ENCODE data around the gene RPRD1B. TPM values are rescaled to one million over a fixed set of nuclear protein-coding genes. Genes with fewer than 3 reads are reported as not detected.

The RPRD1B gene
- total and polyA plus RNA-seq, 2 of the 13 experiments (the other 11 are each of a cell fraction or from before 2014, with no cell fraction given): 31.1 to 41.5 TPM

DNA sequence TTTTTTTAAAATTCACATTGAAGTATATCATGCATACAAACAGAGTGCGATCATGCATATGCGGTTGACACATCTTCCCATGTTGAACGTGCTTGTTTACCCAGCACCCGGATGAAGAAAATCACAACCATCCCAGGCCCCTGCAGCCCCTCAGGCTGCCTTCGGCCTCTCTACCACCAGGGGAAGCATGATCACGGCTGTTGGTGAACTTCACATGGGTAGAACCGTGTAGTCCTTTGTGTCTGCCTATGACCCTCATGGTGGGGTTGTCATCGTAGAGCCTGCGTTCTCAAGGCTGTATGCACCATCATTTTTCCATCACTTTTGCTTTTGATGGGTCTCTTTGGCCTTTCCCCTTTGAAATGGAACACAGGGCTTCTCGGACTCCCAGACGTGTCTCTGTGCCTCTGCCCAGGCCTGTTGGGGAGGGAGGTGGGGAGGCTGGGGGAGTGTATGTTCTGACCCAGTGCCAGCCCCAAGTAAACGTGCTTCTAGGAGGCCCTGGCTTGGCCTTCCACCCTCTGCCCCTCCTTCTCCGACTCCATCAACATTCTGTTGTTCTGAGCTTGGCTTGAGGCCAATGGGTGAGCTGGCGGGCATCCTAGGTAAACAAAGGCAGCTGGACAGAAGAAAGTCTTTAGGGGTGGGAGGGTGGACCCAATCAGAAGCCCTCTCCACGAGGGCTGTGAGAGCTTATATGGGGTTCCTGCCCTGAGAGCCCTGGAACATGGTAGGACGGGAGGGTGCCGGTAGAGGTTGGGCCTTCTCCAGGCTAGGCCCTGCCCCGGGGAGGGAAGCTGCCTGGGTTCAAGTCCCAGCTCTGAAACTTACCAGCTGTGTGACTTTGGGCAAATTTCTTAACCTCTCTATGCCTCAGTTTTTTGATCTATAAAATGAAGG is 91.9 kb downstream of the RPRD1B start (continued):
- TF ChIP-seq ZNF788 (CRISPR knock-in tag; IDR thresholded peaks at IDR 0.05; ENCODE audit: borderline replicate concordance) (0 out of 2 replicates have a peak, but pooled peaks have one; percentile 68), TOPORS (CRISPR knock-in tag; IDR thresholded peaks at IDR 0.05) (no peak), EZH2 (conservative IDR thresholded peaks at IDR 0.05; ENCODE audit: low read depth, low read length) (no peak), CHCHD3 (CRISPR knock-in tag; IDR thresholded peaks at IDR 0.05) (no peak), ZNF138 (CRISPR knock-in tag; IDR thresholded peaks at IDR 0.05; ENCODE audit: low read depth) (0 out of 2 replicates have a peak, but pooled peaks have one; percentile 50), MTA1 (CRISPR knock-in tag; IDR thresholded peaks at IDR 0.05; ENCODE audit: borderline replicate concordance) (peak; percentile 62; the same call in 1 of the 2 replicates), HMGA1 (CRISPR knock-in tag; conservative IDR thresholded peaks at IDR 0.05) (no peak), FLYWCH1 (CRISPR knock-in tag; IDR thresholded peaks at IDR 0.05) (no peak)
- TF ChIP-seq, protein P1, sequence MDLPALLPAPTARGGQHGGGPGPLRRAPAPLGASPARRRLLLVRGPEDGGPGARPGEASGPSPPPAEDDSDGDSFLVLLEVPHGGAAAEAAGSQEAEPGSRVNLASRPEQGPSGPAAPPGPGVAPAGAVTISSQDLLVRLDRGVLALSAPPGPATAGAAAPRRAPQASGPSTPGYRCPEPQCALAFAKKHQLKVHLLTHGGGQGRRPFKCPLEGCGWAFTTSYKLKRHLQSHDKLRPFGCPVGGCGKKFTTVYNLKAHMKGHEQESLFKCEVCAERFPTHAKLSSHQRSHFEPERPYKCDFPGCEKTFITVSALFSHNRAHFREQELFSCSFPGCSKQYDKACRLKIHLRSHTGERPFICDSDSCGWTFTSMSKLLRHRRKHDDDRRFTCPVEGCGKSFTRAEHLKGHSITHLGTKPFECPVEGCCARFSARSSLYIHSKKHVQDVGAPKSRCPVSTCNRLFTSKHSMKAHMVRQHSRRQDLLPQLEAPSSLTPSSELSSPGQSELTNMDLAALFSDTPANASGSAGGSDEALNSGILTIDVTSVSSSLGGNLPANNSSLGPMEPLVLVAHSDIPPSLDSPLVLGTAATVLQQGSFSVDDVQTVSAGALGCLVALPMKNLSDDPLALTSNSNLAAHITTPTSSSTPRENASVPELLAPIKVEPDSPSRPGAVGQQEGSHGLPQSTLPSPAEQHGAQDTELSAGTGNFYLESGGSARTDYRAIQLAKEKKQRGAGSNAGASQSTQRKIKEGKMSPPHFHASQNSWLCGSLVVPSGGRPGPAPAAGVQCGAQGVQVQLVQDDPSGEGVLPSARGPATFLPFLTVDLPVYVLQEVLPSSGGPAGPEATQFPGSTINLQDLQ (CRISPR knock-in tag; IDR thresholded peaks at IDR 0.05): 0 out of 2 replicates have a peak, but pooled peaks have one; percentile 74
- TF ChIP-seq, protein P2, sequence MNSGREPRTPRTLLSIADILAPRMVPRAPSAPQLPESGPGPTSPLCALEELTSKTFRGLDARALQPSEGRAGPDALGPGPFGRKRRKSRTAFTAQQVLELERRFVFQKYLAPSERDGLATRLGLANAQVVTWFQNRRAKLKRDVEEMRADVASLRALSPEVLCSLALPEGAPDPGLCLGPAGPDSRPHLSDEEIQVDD (CRISPR knock-in tag; IDR thresholded peaks at IDR 0.05; ENCODE audit: borderline replicate concordance): no peak
- TF ChIP-seq, protein P3, sequence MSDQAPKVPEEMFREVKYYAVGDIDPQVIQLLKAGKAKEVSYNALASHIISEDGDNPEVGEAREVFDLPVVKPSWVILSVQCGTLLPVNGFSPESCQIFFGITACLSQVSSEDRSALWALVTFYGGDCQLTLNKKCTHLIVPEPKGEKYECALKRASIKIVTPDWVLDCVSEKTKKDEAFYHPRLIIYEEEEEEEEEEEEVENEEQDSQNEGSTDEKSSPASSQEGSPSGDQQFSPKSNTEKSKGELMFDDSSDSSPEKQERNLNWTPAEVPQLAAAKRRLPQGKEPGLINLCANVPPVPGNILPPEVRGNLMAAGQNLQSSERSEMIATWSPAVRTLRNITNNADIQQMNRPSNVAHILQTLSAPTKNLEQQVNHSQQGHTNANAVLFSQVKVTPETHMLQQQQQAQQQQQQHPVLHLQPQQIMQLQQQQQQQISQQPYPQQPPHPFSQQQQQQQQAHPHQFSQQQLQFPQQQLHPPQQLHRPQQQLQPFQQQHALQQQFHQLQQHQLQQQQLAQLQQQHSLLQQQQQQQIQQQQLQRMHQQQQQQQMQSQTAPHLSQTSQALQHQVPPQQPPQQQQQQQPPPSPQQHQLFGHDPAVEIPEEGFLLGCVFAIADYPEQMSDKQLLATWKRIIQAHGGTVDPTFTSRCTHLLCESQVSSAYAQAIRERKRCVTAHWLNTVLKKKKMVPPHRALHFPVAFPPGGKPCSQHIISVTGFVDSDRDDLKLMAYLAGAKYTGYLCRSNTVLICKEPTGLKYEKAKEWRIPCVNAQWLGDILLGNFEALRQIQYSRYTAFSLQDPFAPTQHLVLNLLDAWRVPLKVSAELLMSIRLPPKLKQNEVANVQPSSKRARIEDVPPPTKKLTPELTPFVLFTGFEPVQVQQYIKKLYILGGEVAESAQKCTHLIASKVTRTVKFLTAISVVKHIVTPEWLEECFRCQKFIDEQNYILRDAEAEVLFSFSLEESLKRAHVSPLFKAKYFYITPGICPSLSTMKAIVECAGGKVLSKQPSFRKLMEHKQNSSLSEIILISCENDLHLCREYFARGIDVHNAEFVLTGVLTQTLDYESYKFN (CRISPR knock-in tag; conservative IDR thresholded peaks at IDR 0.05): peak; percentile 72
- TF ChIP-seq, protein P4, sequence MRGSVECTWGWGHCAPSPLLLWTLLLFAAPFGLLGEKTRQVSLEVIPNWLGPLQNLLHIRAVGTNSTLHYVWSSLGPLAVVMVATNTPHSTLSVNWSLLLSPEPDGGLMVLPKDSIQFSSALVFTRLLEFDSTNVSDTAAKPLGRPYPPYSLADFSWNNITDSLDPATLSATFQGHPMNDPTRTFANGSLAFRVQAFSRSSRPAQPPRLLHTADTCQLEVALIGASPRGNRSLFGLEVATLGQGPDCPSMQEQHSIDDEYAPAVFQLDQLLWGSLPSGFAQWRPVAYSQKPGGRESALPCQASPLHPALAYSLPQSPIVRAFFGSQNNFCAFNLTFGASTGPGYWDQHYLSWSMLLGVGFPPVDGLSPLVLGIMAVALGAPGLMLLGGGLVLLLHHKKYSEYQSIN (CRISPR knock-in tag; IDR thresholded peaks at IDR 0.05; ENCODE audit: borderline replicate concordance): no peak
- TF ChIP-seq, protein P5, sequence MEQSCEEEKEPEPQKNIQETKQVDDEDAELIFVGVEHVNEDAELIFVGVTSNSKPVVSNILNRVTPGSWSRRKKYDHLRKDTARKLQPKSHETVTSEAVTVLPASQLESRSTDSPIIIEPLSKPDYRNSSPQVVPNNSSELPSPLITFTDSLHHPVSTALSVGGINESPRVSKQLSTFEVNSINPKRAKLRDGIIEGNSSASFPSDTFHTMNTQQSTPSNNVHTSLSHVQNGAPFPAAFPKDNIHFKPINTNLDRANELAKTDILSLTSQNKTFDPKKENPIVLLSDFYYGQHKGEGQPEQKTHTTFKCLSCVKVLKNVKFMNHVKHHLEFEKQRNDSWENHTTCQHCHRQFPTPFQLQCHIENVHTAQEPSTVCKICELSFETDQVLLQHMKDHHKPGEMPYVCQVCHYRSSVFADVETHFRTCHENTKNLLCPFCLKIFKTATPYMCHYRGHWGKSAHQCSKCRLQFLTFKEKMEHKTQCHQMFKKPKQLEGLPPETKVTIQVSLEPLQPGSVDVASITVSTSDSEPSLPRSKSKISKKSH (CRISPR knock-in tag; IDR thresholded peaks at IDR 0.05; ENCODE audit: borderline replicate concordance): peak; percentile 52; the same call in 1 of the 2 replicates
- TF ChIP-seq, protein P6, sequence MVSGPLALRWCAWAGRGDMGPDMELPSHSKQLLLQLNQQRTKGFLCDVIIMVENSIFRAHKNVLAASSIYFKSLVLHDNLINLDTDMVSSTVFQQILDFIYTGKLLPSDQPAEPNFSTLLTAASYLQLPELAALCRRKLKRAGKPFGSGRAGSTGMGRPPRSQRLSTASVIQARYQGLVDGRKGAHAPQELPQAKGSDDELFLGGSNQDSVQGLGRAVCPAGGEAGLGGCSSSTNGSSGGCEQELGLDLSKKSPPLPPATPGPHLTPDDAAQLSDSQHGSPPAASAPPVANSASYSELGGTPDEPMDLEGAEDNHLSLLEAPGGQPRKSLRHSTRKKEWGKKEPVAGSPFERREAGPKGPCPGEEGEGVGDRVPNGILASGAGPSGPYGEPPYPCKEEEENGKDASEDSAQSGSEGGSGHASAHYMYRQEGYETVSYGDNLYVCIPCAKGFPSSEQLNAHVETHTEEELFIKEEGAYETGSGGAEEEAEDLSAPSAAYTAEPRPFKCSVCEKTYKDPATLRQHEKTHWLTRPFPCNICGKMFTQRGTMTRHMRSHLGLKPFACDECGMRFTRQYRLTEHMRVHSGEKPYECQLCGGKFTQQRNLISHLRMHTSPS (CRISPR knock-in tag; IDR thresholded peaks at IDR 0.05; ENCODE audit: low read depth): peak; percentile 85
